A549 (cell line): Measurements from ENCODE around the gene ZNF341.

Experiments
- CTCF ChIP-seq: fragments of >200 bp; sonication (Bioruptor Twin); formaldehyde crosslinking; IDR thresholded peaks from 3 replicates; pipeline ENCODE4 v1.5.1; 2016
- MAFK ChIP-seq: fragments of 450-650 bp; IDR thresholded peaks from 2 replicates; pipeline ENCODE4 v1.6.1; 2014; ENCODE audit not compliant: partially characterized antibody
- POLR2A ChIP-seq: IDR thresholded peaks from 2 replicates; pipeline ENCODE4 v1.6.1; 2012; ENCODE audit warnings: mild to moderate bottlenecking, low read length
- TF ChIP-seq, protein P1 (sequence below): fragments of 150-350 bp; IDR thresholded peaks from 2 replicates; pipeline ENCODE4 v1.6.1; 2014; ENCODE audit warnings: low read depth, mild to moderate bottlenecking, low read length

DNA sequence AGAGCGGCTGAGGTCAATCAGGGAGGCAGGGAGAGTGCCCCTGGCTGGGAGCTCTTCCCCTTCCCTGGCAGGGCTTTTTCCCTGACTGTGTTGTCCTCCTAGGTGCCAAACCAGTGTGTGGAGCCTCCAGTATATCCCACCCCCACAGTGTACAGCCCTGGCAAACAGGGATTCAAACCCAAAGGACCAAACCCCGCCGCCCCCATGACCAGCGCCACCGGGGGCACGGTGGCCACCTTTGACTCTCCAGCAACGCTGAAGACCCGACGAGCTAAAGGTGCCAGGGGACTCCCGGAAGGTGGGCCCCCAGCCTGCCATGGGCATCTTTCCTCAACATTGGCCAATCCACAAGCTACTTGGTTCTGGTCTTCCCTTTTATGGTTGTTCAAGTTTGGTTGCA, 25.2 kb downstream of the ZNF341 start:
- TF ChIP-seq CTCF, result no peak
- TF ChIP-seq POLR2A, result no peak
- TF ChIP-seq, protein P1, sequence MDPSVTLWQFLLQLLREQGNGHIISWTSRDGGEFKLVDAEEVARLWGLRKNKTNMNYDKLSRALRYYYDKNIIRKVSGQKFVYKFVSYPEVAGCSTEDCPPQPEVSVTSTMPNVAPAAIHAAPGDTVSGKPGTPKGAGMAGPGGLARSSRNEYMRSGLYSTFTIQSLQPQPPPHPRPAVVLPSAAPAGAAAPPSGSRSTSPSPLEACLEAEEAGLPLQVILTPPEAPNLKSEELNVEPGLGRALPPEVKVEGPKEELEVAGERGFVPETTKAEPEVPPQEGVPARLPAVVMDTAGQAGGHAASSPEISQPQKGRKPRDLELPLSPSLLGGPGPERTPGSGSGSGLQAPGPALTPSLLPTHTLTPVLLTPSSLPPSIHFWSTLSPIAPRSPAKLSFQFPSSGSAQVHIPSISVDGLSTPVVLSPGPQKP, result no peak
- no peak for TF ChIP-seq MAFK
